Natural killer cell (primary cell): ENCODE data around the gene ATP9A. TPM values are rescaled to one million over a fixed set of nuclear protein-coding genes. Genes with fewer than 3 reads are reported as not detected.

ENCODE experiments used
- ATAC-seq, 3 donors: fragments of 150-1000 bp in 2 of 3; fragments of 200-7000 bp in 1 of 3; cut with Tn5 transposase; 1 replicate in 1 of 3; 2 replicates in 2 of 3; pipeline ENCODE4 v1.10.0; 2021; ENCODE audit warnings: mild to moderate bottlenecking in 2 of 3, moderate library complexity in 2 of 3
- DNase-seq, 2 donors: peaks; one replicate each; pipeline versions ENCODE4 v3.0.0 to v3.0.0-alpha.2; 2013 to 2021; ENCODE audit warnings: mixed read lengths in 1 of 2
- H3K27ac ChIP-seq: one replicate; pipeline ENCODE4 v1.5.1; 2013; ENCODE audit warnings: mild to moderate bottlenecking, low read length
- H3K27me3 ChIP-seq: one replicate; pipeline ENCODE4 v1.6.1; 2013; ENCODE audit warnings: low read length; ENCODE audit not compliant: control insufficient read depth, insufficient read depth
- H3K36me3 ChIP-seq: one replicate; pipeline ENCODE4 v1.6.1; 2013; ENCODE audit warnings: low read length; ENCODE audit not compliant: control insufficient read depth, insufficient read depth
- H3K4me1 ChIP-seq: one replicate; pipeline ENCODE4 v1.6.1; 2013; ENCODE audit warnings: low read length; ENCODE audit not compliant: control insufficient read depth, insufficient read depth
- H3K4me3 ChIP-seq: one replicate; pipeline ENCODE4 v1.5.1; 2013; ENCODE audit warnings: low read length
- H3K9me3 ChIP-seq: one replicate; pipeline ENCODE4 v1.6.1; 2013; ENCODE audit warnings: low read length; ENCODE audit not compliant: control insufficient read depth, insufficient read depth
- H3K27ac Mint-ChIP-seq, 2 donors: one replicate each; pipeline ENCODE4 v1.8.0; 2022; ENCODE audit warnings: mild to moderate bottlenecking in 2 of 2, mixed read lengths in 2 of 2, moderate library complexity in 1 of 2
- H3K27me3 Mint-ChIP-seq, 2 donors: one replicate each; pipeline ENCODE4 v1.8.0; 2022; ENCODE audit warnings: low read depth in 2 of 2, mixed read lengths in 2 of 2
- H3K36me3 Mint-ChIP-seq: one replicate; pipeline ENCODE4 v1.8.0; 2022; ENCODE audit warnings: mixed read lengths
- H3K4me1 Mint-ChIP-seq, 2 donors: one replicate each; pipeline ENCODE4 v1.8.0; 2022; ENCODE audit warnings: mixed read lengths in 2 of 2
- H3K4me3 Mint-ChIP-seq: one replicate; pipeline ENCODE4 v1.8.0; 2022; ENCODE audit warnings: mild to moderate bottlenecking, moderate library complexity, mixed read lengths
- H3K9me3 Mint-ChIP-seq, 2 donors: one replicate each; pipeline ENCODE4 v1.8.0; 2022; ENCODE audit warnings: mixed read lengths in 2 of 2
- WGBS: methylation state at CpG from one replicate; pipeline ENCODE4 v1.1.7; 2013; ENCODE audit warnings: missing lambda C conversion rate; ENCODE audit not compliant: insufficient coverage; 5-methylcytosine and 5-hydroxymethylcytosine counted together
- intact Hi-C: fragments of 100-400 bp; cut with micrococcal nuclease; formaldehyde crosslinking; loops from one replicate; pipeline ENCODE4 v1.14.2; 2022
- total RNA-seq, 4 donors: library from RNA; stranded (reverse); fragments of 120-200 nt in 1 of 4; gene quantifications; one replicate each; pipeline versions ENCODE4 v1.2.3 to v1.2.4, GENCODE V29; 2013 to 2022
- TF ChIP-seq, protein P1 (sequence below): fragments of 200-600 bp; IDR thresholded peaks from one replicate; pipeline ENCODE4 v1.8.0; 2022; ENCODE audit warnings: antibody characterized with exemption

ATP9A gene
- total RNA-seq, 3 donors from 2014 or later (not counting 1 experiment from before 2014, with no cell fraction given), result 1.4 to 46.8 (median 1.9) TPM

- DNase-seq (no peak), ATAC-seq (no peak)
- Histone ChIP-seq H3K4me1 (no peaks in the 10 kb centered on the region), H3K27ac (no peak overlapping the region), H3K9me3 (no peaks in the 10 kb centered on the region), H3K27me3 (no peaks in the 10 kb centered on the region), H3K4me3 (no peak overlapping the region), H3K36me3 (no peaks in the 10 kb centered on the region)
- H3K4me3 Mint-ChIP-seq, result no peak overlapping the region
- H3K36me3 Mint-ChIP-seq, result no peaks in the 10 kb centered on the region
- no peaks in the 10 kb centered on the region for H3K9me3 Mint-ChIP-seq
- intact Hi-C loops, result no loop called here
- no peak overlapping the region for H3K27ac Mint-ChIP-seq
- TF ChIP-seq, protein P1, sequence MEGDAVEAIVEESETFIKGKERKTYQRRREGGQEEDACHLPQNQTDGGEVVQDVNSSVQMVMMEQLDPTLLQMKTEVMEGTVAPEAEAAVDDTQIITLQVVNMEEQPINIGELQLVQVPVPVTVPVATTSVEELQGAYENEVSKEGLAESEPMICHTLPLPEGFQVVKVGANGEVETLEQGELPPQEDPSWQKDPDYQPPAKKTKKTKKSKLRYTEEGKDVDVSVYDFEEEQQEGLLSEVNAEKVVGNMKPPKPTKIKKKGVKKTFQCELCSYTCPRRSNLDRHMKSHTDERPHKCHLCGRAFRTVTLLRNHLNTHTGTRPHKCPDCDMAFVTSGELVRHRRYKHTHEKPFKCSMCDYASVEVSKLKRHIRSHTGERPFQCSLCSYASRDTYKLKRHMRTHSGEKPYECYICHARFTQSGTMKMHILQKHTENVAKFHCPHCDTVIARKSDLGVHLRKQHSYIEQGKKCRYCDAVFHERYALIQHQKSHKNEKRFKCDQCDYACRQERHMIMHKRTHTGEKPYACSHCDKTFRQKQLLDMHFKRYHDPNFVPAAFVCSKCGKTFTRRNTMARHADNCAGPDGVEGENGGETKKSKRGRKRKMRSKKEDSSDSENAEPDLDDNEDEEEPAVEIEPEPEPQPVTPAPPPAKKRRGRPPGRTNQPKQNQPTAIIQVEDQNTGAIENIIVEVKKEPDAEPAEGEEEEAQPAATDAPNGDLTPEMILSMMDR, result no peak
- H3K27me3 Mint-ChIP-seq, result peaks cover 0 to 3% of the 10 kb centered on the region in 2 donors
- WGBS, result 87% methylated on average over 3 of the region's 8 CpGs
- no peaks in the 10 kb centered on the region for H3K4me1 Mint-ChIP-seq
Observed at GRCh38 chr20:51811514-51812128, 43.4 kb upstream of the ATP9A start.

GRCh38 chr20:51811042-51811355 is 42.8 kb upstream of the ATP9A start:
- Mint-ChIP-seq H3K36me3 (no peaks in the 10 kb centered on the region), H3K27ac (no peak overlapping the region), H3K4me3 (no peak overlapping the region), H3K4me1 (no peaks in the 10 kb centered on the region), H3K9me3 (no peaks in the 10 kb centered on the region), H3K27me3 (peaks cover 0 to 4% of the 10 kb centered on the region in 2 donors)
- no peaks in the 10 kb centered on the region for H3K4me1 ChIP-seq
- no peak for ATAC-seq
- 97% methylated on average over 3 of the region's 3 CpGs for WGBS
- DNase-seq, result no peak
- H3K27me3 ChIP-seq, result no peaks in the 10 kb centered on the region
- no peaks in the 10 kb centered on the region for H3K36me3 ChIP-seq
- intact Hi-C loops, result no loop called here
- no peak overlapping the region for H3K4me3 ChIP-seq
- no peaks in the 10 kb centered on the region for H3K9me3 ChIP-seq
- H3K27ac ChIP-seq, result no peak overlapping the region
- TF ChIP-seq, protein P1, result no peak

GRCh38 chr20:51810155-51811041 is 42.2 kb upstream of the ATP9A start:
- Histone ChIP-seq H3K36me3 (no peaks in the 10 kb centered on the region), H3K27ac (no peak overlapping the region), H3K27me3 (no peaks in the 10 kb centered on the region), H3K4me3 (no peak overlapping the region), H3K9me3 (no peaks in the 10 kb centered on the region), H3K4me1 (no peaks in the 10 kb centered on the region)
- DNase-seq (no peak), ATAC-seq (no peak)
- Mint-ChIP-seq H3K27ac (no peak overlapping the region), H3K27me3 (peaks cover 0 to 4% of the 10 kb centered on the region in 2 donors), H3K36me3 (no peaks in the 10 kb centered on the region), H3K4me3 (no peak overlapping the region), H3K4me1 (no peaks in the 10 kb centered on the region), H3K9me3 (no peaks in the 10 kb centered on the region)
- WGBS, result 92% methylated on average over 7 of the region's 13 CpGs
- intact Hi-C loops, result no loop called here
- TF ChIP-seq, protein P1, result no peak
